GM19023 (cell line): ENCODE measurements around the gene TMEM141.
"Not testable (repeated sequence)": the region's sequence is repeated elsewhere in the genome, so short reads cannot be mapped to it uniquely, and the experiment has no call there.

Experiments
- ATAC-seq: cut with Tn5 transposase; IDR thresholded peaks from one replicate; pipeline ENCODE4 v1.9.1; 2021; ENCODE audit warnings: mild to moderate bottlenecking, moderate library complexity; ENCODE audit not compliant: unreplicated experiment

The TMEM141 gene

DNA sequence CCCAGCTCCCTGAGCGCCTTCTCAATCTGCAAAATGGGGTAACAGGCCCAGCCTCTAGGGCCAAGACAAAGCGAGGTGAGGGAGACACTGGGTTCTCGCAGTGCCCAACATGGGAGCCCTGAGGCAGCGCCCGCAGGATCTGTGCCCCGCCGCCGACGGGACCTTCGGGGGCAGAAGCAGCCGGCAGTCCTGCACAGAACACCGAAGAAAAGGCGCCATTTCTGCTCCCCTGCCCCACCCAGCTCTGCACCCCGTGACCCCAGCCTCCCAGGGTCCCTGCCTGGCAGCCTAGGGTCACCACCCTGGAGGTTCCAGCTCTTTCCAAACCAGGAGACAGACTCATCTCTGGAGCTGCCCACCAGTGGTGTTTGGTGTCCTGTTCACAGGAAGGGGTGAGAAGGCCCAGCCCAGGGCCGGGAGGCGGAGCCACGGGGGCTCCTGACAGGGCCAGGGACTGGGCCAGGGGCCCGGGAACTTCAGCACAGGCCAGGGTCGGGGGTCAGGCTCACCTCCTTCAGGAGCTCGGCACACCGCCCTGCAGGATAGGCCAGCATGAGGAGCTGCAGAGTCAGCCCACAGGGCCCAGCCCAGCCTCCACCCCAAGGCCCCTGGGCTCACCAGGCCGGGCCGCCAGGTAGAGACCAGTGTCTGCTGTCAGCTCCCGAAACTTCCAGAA, 36.4 kb upstream of the TMEM141 start:
- no peak for ATAC-seq

DNA sequence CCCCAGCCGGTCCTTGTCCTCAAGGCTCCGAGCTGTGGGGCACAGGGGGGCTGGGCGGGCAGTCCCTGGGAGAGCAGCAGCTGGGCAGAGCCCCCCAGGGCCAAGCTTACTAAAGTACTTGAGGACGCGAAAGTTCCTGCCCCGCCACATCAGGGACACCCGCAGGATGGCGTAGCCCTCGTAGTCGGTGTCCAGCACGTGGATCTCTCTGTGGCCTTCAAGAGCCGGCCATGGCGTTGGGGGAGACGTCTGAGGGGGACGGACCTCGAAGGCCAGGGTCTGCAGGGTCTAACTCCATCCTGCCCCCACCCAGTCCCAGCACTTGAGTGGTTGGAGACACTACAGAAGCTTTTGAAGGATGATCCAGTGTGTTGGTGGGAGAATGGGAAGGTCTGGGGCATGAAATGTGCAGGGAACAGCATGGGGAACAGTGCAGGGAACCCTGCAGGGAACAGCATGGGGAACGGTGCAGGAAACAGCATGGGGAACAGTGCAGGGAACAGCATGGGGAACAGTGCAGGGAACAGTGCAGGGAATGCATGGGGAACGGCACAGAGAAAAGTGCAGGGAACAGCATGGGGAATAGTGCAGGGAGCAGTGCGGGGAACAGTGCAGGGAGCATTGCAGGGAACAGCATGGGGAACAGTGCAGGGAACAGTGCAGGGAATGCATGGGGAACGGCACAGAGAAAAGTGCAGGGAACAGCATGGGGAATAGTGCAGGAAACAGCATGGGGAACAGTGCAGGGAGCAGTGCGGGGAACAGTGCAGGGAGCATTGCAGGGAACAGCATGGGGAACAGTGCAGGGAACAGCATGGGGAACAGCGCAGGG, 35.6 kb upstream of the TMEM141 start:
- ATAC-seq = not testable (repeated sequence)

DNA sequence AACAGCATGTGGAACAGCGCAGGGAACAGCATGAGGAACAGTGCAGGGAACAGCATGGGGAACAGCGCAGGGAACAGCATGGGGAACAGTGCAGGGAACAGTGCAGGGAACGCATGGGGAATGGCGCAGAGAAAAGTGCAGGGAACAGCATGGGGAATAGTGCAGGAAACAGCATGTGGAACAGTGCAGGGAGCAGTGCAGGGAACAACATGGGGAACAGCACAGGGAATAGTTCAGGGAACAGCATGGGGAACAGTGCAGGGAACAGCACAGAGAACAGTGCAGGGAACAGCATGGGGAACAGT, 35.1 kb upstream of the TMEM141 start:
- ATAC-seq = no peak

DNA sequence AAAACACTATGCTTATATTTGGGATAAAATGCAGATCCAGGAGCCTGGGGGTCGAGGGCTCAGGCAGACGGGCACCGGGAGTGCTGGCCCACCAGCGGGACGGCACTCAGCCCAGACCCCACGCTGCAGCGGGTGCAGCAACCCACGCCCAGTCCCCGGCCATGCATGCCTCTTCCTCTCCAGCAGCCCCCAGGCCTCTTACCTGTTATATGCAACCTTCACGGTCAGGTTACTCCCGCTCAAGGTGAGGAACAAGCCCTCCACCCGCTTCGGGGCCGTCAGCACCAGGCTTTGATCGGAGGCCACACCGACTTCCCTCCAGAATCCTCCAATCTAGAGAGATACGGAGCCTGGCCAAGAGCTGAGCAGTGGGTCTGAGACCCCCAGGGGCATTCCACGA, 34.3 kb upstream of the TMEM141 start:
- ATAC-seq = no peak

DNA sequence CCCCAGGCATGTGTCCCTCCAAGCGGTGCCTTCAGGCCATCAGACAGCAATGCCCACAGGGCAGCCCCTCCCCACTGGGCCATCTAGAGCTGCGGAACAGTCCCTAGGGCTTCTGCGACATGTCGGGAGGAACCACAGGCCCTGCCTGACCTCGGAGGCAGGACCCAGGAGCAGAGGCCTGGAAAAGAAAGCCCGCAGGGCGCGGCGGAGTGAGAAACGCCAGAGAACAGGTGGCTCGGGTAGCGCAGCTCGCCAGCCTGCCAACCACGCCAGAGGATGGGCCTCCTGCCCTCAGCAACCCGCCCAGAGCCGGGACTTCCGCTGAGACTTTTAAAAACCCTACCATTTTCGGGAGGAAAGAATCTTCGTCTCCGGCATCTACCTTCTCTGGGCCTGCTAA, 33.8 kb upstream of the TMEM141 start:
- no peak for ATAC-seq

DNA sequence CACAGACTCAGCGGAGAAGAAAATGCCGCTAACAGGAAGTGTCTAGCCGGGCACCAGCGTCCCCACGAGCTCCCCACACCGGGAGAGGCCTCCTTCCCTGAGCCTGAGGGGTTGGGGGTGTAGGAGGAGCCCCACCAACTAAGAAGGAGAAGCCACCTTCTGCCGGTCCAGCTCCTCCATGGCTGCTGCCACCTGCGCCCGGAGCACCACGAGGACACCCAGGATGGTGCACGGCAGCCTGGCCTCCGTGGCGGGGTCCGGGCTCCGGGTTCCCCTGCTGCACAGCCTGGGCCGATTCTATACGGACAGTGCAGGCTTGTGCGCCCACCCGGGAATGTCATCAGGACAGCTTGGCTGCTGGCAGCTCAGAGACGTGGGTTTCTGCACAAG, 33.4 kb upstream of the TMEM141 start:
- no peak for ATAC-seq

DNA sequence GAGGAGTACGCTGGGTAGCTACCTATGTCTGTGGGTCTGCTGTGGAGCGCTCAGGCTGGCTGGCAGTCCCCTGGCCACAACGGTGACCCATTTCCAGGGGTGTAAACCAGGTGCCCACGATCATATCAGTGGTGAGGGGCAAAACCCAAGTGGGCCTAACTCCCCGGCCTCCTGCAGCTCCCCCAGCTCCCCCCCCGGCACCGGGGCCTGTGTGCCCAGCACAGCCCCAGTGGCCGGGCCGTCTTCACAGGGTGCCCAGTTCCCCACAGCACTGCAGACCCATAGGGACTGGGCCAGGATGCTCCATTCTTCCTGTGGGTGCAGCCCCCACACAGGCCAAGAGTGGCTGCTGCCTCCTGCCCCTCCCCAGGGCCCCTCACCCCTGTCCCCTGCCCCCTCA, 32.1 kb upstream of the TMEM141 start:
- ATAC-seq = no peak

DNA sequence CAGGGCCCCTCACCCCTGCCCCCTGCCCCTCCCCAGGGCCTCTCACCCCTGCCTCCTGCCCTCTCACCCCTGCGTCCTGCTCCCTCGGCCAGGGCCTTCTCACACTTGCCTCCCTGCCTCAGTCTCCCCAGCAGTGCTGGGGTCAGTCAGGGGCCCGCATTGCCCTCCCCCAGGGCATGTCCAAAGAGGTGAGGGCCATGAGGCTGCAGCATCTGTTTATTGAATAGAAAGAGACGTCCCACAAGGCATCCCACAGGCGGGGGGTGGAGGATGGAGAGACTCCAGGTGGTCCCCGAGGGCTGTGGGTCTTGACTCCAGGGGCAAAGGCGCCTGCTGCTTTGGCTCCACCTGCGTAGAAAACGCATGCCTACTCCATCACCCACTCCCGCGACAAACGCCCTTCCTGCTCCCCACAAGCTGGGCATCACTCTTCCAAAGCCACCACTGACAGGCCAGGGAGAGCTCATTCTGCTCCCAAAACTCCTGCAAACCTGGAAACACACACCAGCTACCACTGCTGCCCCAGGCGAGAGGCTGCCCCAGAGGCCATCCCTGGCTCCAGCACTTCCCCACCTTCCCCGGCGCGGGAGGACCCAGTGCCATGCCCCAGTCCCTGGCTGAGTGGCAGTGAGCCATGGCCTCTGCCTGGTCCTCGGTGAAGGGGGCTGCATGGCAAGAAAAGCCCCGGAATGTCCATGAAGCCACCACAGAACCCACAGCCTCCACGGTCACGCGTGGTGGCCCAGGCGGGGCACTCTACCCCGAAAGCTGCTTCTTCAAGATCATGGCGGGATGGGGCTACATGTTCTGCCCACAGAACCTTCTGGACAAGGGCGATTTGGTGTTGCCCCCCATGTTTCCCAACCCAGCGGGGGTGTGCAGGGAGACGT, 31.5 kb upstream of the TMEM141 start:
- no peak for ATAC-seq

DNA sequence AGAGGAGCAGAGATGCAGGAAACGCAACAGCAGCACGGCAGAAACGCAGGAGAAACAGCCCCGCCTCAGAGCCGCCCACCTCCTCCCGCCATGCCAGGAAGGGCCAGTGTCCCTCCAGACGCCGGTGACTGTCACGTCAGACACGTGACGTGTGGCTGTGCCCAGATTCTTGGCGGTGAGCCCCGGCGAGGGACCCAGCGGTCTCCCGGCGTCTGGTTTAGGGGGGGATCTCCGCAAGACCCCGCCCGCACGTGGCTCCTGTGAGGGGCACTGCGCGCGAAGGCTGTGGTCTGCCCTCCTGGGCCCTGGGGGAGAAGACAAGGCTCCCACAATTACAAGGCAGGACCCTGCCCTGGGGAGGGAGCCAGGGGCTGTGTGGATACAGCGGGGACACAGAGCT, 30.7 kb upstream of the TMEM141 start:
- no peak for ATAC-seq

DNA sequence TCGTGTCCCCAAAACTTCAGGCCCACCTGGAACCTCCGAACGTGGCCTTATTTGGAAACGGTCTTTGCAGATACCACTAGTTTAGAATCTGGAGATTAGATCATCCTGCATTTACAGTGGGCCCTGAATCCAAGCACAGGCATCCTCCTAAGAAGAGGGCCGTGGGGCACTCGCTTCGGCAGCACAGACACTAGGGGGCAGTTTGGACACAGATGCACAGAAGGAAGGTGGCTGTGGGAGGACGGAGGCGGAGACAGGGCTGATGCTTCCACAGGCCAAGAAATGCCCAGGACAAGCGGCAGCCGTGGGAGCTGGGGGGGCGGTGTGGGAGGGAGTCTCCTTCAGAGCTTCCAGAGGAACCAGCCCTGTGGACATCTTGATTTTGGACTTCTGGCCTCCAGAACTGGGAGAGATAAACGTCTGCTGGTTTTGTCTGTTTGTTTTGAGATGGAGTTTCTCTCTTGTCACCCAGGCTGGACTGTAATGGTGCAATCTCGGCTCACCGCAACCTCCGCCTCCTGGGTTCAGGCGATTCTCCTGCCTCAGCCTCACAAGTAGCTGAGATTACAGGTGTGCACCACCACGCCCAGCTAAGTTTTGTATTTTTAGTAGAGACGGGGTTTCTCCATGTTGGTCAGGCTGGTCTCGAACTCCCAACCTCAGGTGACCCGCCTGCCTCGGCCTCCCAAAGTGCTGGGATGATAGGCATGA, 30.2 kb upstream of the TMEM141 start:
- not testable (repeated sequence) for ATAC-seq

DNA sequence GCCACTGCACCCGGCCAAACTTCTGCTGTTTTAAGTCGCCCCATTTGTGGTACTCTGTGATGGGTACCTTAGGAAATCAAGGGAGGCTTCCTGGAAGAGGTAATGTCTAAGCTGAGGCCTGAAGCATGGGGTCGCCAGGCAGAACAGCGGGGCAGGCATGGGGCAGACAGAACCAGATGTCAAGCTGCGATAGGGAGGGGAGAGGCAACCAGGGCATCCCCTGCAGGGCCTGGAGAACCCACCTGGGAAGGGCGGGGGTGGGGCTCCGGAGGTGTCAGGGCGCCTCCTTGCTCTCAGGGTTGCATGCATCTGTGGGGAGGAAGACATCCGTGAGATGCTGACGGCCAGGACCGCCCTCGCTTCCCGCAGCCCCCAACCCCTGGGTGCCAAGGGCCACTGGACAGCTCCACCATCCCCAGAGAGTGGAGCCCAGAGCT, 29.6 kb upstream of the TMEM141 start:
- ATAC-seq = no peak

DNA sequence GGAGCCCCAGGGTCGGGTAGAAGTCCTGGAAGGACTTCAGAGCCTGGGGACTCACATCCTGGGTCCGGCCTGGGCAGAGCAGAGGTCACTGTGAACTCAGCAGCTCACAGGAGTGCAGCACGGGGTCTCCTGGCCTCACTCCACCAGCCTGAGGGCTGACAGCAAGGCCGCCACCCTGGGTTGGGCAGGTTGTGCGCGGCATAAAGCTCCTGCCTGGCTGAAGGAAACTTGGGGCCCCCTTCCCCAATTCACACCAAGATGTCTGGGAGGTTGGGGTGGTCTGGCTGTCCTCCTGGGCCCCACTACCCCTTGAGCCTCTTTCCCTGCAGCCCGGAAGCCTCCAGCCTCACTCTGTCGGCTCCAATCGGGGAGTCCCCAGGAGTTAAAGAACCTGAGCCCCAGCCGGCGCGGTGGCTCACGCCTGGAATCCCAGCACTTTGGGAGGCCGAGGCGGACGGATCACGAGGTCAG, 28.9 kb upstream of the TMEM141 start:
- ATAC-seq = no peak

DNA sequence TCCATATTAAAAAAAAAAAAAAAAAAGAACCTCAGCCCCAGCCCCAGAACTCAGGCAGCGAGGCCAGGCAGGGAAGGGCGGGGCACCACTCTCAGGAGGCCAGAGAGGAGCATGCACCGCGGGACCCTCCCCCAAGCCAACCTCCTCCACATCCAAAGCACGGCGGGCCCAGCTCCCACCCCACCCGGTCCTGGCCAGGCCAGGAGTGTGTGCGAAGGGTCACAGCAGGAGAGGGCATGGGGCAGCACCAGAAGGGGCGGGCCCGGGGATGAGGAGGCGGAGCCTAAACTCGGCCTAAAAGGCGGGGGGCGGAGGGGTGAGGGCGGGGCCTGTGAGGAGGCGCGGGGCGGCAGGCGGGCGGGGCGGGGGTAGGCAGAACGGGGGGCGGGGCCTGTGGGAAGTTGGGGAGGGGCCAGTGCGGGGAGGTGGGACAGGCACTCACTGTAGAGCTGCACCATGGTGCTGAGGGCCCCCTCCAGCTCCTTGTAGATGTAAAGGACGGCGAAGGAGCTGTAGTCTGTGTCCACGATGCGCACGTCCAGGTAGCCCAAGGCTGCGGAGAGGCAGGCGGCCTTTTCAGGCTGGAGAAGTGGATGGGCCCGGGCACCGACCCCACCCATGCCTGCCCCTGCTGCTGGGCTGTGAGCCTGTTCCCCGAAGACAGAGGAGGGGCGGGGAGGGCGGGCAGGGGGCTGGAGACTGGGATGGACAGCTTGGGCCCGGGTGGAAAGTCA, 28.1 kb upstream of the TMEM141 start:
- no peak for ATAC-seq

DNA sequence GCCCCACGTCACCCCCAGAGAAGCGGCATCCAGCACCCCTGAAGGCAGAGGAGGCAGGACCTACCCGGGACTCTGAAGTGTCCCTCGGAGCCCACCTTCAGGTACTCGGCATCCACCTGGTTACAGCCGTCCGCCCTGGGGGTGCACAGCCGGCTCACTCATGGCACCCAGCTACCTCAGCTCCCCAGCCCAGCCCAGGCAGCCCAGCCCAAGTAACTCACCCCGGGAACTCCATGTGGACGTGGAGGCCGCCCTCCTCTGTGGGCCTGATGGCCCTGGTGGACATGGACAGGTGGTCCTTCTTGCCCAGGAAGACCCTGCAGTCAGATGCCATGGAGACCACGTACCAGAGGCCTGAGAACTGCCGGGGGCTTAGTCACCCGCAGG, 27.5 kb upstream of the TMEM141 start:
- no peak for ATAC-seq

DNA sequence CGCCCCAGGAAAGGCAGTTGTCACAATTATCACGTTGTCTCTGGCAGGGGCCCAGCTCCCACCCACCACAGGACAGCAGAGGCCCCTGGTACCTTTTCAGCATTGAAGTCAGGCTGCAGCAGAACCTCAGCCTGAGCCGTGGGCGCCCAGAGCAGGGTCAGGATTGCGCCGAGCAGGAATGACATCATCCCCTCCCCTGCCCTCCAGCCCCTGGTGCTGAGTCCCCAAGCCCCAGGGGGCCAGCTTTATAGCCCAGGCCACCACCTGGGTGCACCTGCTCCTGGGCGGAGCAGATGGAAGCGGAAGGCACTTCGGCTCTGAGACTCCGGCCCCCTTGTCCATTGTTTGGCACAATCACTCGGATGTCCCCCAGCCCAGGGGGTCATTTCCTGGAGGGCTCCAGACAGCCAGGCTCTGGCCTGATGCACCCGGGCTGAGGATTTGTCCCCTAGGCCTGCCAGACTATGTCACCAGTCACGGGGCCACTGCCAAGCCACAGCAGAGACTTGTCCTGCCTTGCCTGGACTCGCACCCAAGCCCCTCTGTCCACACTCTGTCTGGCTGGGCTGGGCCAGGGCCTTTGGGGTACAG, 26.7 kb upstream of the TMEM141 start, which contains the start of gene LCN15:
LCN15 (minus strand) TSS at position 218 of the 591 bp plus-strand sequence; CDS start at position 188, 30 bp downstream.
- no peak for ATAC-seq

DNA sequence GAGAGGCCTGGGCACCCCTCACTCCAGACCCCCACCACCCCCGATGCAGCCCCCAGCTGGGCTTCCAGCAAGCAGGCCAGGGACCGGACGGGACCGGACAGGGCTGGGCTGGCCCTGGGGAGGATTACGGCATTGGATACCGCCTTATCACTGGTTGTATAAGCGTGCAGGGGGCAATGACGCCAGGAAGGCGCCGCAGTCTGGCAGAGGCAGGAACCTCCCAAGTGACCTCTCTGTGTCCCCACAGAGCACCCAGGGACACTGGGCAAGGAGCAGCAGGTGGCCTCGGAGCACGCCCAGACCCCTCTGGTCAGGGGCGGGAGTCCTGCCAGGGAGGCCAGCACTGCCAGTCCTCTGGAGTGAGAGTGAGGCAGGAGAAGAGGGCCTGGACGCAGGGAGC, 26.1 kb upstream of the TMEM141 start:
- ATAC-seq = no peak

DNA sequence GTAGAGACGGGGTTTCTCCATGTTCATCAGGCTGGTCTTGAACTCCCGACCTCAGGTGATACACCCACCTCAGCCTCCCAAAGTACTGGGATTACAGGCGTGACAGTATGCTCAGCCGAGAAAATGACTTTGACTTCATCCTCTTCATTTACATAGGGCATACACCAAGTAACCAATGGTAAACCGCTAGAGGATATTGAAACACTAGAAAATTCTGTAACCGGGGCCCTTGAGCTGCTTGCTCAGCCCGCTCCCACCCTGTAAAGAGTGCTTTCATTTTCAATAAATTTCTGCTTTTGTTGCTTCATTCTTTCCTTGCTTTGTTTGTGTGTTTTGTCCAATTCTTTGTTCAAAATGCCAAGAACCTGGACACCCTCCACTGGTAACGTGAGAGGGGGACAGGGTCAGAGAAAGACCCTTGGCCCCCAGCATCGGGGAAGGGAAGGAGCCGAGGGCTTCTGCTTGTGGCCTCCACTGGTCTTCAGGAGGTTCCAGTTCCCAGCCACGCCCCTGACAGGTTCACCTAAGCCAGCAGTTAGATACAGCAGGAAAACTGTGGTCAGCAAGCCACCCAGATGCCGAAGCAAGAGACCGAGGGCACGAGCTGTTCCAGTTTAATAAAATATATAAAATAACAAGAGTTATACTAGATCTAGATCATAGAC, 25.3 kb upstream of the TMEM141 start:
- ATAC-seq = peak; percentile 63

DNA sequence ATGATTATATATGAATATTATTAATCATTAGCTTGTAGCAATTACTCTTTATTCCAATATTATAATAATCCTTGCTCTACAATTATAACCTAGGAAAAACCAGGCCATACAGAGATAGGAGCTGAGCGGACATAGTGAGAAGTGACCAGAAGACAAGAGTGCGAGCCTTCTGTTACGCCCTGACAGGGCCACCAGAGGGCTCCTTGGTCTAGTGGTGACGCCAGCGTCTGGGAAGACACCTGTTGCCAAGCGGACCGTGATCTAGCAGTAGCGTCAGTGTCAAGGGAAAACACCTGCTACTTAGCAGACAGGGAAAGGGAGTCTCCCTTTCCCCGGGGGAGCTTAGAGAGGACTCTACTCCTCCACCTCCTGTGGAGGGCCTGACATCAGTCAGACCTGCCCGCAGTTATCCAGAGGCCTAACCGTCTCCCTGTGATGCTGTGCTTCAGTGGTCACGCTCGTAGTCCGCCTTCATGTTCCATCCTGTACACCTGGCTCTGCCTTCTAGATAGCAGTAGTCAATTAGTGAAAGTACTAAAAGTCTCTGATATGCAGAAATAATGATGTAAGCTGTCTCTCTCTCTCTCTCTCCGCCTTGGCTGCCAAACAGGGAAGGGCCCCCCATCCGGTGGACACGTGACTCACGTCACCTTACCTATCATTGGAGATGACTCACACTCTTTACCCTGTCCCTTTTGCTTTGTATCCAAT, 24.6 kb upstream of the TMEM141 start:
- ATAC-seq = not testable (repeated sequence)
